HG02852 (cell line): ENCODE measurements around the gene ZNF319.

ENCODE experiments used
- ATAC-seq: cut with Tn5 transposase; IDR thresholded peaks from one replicate; pipeline ENCODE4 v1.9.1; 2021; ENCODE audit warnings: mild to moderate bottlenecking, moderate library complexity; ENCODE audit not compliant: unreplicated experiment

ZNF319 gene

DNA sequence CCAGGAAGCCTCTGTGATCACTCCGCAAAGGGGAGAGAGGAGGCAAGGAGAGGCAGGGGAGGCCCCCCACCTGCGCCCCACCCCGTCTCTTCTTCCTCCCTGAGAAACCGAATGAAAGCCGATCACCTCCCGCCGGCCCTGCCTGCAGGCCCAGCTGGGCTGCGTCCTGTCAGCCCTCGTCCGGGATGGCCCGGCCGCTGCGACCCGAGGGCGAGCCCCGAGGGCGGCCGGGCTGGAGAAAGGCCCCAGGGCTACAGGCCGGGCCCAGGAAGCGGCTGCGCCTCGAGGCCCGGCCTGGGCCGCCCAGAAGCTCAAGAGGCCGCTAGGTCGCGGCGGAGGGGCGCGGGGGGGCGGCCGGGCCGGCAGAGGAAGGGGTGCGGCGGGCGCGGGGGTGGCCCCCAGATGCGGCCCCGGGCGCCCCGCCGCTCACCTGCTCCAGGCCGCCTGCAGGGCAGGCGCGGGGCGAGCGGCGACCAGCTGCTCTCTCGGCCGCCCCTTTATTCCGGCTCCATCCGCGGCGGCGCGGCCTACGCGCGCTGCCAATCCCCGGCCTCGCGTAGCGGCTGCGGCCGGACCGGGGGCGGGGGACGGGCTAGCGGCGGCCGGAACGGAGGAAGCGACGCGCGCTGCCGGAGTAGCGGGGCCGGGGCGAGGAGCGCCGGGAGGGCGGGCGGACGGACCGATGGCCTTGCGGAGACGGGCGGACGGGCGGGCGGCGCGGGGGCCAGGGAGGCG, at the start of gene ZNF319:
Gene ZNF319, minus strand, starts transcription at position 702 of the 735 bp plus-strand sequence. CDS start 2,407 bp downstream, outside the sequence.
- ATAC-seq, result peak; percentile 23

DNA sequence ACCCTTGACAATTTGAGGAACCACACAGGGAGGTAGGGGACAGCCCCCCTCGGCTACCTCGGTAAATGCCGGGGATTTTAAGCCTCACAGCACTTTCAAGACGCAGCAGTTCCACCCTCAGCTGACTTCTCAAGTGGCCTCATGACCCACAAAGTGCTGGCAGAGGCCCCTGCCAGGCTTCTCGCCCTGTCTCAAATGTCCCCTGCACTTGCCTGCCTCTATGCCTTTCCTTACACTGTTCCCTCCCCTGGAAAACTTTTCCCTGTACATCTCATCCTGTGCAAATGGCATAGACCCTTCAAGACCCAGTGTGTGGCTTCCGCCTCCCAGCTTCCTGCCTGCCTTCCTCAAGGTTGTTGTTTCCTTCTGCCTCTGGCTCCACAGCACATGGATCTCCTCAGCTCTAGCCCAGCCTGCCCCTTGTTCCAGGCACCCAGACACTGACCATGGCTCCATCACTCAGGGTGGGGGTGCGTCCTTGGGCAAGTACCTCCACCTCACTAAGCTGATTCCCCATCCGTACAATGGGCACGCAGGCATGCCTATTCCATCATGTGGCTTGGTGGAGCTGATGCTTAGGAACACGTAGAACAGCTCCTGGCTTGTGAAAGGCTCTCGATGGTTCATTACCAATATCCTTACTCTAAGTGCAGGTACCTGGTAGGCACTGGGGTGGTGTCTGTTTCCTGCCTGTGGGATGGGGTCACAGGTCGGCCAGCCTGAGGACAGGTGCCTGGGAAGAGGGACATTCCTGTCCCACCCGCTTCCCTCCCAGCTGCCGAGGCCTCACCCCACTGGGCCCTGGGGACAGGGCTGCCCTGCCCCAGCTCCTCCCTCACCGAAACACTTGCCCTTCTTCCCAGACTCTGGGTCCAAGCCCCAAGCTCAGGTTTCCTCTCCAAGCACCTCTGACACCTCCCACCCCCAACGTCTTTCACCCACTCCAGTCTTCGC, 49.0 kb upstream of the ZNF319 start:
- ATAC-seq, result no peak

GRCh38 chr16:58048494-58049231, 48.2 kb upstream of the ZNF319 start:
- ATAC-seq, result no peak

GRCh38 chr16:58047557-58048348, 47.3 kb upstream of the ZNF319 start:
- no peak for ATAC-seq

DNA sequence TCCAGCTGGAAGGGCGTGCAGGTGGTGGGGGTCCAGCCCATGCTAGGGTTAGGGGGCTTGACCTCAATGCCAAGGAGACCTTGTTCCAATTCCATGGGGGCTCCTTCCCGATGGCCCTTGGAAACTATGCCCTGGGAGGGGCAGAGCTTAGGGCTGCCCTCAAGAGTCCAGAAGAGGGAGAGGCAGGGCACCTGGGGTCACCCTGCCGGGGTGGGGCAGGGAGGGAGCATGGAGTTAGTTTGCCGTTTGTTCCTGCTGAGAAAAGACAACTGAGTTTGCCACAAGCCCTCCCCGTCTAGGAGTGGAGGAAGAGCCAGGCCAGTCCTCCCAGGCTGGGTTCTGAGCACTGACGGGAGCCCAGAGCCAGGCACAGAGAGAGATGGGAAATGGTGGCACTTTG, 46.5 kb upstream of the ZNF319 start:
- no peak for ATAC-seq

DNA sequence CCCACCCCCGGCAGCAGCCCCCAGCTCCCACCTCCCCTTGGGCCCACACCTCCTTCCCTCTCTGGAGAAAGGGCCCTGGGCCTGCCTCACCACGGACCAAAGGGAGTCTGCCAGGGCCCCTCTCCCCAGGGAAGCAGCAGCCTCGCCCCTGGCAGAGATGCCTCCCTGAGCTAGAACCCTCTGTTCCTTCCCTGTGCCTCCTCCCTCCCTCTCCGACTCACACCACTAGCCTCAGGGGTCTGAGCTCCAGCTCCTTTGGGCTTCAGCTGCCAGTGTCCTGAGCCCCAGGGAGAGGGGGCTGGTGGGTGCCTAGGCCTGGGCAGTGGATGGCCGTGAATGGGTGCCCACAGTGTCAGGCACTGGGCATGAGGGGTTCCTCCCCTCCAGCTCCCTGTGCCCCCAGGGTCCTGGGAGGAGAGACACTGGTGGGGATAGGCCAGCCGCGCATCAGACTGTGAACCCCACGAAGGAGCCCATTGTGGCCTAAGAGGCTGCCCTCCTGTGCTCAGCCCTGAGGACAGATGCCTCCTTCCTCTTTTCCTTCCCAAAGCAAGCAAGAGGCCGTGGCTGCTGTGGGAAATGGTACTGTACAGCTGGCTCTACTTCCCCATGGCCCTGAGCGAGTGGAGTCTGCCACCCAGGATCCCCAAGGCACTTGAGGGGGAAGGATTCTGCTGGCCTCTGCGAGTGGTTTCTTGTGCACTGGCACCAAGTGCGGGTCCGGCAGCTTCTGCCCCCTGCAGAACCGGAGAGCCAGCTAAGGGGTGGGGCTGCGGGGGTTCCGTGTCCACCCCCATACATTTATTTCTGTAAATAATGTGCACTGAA, 45.8 kb upstream of the ZNF319 start:
- no peak for ATAC-seq

DNA sequence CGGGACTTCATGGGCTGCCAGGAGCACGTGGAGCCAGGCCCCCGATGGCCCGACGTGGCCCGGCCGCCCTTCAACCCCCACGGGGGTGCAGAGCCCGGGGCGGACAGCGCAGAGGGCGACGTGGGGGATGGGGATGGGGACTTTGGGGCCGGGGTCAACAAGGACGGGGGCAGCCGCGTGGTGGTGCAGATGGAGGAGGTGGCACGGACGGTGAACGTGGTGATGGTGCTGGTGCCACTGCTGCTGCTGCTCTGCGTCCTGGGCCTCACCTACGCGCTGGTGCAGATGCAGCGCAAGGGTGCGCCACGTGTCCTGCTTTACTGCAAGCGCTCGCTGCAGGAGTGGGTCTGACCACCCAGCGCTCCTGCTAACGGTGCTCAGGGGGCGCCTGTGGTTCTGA, 44.6 kb upstream of the ZNF319 start:
- no peak for ATAC-seq

- ATAC-seq, result no peak
Measured at GRCh38 chr16:58044266-58045019, 44.0 kb upstream of the ZNF319 start.

DNA sequence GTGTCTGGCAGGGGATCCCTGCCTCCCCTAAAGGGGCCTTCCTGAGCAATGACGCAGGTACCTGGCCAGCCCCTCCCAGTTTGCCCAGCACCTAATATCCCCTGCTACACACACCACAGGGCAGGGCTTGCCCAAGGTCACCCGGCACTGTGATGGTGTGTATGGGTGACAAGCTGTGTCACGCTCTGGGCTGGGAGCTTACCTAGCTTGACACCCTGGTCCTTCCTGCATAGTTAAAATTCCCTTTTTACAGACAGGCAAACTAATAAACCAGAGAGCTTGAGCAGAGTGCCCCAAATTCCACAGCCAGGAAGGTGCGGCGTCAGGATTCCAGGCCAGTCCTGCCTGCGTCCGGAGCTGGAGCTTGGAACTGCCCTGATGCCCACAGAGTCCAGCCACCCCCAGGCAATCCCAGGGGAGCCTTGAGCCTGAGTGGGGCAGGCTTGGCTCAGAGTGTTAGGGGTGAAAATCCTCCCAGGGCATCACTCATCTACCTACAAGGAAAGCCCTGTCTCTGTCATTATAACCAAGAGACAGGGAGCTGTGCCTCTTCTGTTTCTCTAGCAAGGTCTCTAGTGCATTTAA, 43.2 kb upstream of the ZNF319 start:
- no peak for ATAC-seq

GRCh38 chr16:58042886-58043515, 42.5 kb upstream of the ZNF319 start:
- no peak for ATAC-seq

GRCh38 chr16:58042001-58042885, 41.8 kb upstream of the ZNF319 start:
- no peak for ATAC-seq

DNA sequence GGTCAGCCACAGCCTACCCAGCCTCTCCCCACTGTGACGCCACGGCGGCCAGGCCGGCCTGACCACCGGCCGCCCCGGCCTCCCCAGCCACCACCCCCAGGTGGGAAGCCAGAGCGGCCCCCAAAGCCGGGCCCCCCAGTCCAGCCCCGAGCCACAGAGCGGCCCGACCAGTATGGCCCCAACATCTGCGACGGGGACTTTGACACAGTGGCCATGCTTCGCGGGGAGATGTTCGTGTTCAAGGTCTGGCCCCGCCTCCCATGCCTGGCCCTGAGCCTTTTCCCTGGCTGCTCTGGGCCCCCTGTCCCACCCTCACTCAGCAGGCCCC, 41.1 kb upstream of the ZNF319 start:
- no peak for ATAC-seq

DNA sequence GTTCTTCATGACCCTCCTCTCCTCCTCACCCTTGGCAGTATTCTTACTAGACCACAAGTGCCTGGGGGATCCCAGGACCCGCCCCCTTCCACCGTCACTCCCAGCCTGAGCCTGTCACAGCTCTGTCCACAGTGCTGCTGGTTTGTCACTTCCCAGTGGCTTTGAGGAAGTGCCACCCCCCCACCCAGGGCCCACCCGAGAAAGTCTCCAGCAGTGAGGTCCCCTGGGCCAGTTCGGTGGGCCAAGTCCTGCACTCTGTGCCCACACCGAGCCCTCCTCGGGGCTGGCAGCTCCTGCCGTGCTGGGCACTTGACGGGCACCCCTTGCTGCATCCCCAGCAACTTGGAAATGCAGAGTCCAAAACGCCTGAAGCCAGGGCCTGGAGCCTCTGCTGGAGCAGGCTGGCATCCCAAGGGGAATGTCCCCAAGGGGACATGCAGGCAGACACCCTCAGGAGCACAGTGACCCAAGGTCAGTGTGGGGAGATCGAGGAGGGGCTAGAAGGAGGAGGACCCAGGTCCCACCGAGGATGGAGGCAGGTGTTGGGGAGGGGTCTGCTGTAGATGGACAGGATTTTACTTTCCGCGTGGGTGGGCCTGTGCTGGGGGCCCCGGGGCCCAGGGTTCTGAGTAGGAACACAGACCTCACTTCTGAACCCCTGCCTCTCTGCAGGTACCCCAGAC, 40.6 kb upstream of the ZNF319 start:
- ATAC-seq, result no peak

- no peak for ATAC-seq
Measured at GRCh38 chr16:58040496-58040846, 40.0 kb upstream of the ZNF319 start.

DNA sequence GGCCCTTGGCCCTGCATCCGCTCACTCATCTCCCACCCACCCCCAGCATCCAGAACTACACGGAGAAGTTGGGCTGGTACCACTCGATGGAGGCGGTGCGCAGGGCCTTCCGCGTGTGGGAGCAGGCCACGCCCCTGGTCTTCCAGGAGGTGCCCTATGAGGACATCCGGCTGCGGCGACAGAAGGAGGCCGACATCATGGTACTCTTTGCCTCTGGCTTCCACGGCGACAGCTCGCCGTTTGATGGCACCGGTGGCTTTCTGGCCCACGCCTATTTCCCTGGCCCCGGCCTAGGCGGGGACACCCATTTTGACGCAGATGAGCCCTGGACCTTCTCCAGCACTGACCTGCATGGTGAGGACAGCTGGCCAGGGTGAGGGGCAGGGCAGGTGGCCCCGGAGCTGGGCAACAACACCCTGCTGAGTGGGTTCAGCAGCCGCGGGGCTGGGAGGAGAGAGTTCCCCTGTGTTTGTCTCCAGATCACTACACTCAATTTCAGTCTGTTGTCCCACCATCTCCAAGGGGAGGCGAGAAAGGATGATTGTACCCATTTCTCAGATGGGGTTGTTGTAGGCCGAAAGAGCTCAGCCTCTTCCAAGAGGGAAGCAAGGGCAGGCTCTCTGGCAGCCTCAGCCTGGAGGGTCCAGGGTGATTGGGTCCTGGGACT, 39.5 kb upstream of the ZNF319 start:
- no peak for ATAC-seq

DNA sequence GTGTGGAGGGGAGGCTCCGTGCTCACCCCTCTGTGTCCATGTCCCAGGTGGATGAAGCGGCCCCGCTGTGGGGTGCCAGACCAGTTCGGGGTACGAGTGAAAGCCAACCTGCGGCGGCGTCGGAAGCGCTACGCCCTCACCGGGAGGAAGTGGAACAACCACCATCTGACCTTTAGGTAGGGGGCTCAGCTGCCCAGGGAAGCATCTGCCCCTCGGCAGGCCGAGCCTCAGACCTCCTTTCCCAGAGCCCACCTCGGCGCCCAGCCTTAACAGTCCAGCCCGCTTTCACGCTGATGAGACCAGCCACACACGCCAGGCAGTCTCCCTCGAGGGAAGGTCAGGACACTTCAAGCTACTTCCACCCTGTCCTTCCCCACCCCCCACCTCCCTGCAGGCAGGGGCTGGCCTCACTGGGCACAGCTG, 37.8 kb upstream of the ZNF319 start:
- ATAC-seq, result no peak
